ENCODE results near the gene SYDE1.
"Not testable (repeated sequence)": the region's sequence is repeated elsewhere in the genome, so short reads cannot be mapped to it uniquely, and the experiment has no call there.

Gene SYDE1, protein sequence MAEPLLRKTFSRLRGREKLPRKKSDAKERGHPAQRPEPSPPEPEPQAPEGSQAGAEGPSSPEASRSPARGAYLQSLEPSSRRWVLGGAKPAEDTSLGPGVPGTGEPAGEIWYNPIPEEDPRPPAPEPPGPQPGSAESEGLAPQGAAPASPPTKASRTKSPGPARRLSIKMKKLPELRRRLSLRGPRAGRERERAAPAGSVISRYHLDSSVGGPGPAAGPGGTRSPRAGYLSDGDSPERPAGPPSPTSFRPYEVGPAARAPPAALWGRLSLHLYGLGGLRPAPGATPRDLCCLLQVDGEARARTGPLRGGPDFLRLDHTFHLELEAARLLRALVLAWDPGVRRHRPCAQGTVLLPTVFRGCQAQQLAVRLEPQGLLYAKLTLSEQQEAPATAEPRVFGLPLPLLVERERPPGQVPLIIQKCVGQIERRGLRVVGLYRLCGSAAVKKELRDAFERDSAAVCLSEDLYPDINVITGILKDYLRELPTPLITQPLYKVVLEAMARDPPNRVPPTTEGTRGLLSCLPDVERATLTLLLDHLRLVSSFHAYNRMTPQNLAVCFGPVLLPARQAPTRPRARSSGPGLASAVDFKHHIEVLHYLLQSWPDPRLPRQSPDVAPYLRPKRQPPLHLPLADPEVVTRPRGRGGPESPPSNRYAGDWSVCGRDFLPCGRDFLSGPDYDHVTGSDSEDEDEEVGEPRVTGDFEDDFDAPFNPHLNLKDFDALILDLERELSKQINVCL

GRCh38 chr19:15107061-15108010 lies at the start of gene SYDE1:
TSS of gene SYDE1 (plus strand) at chr19:15107401. CDS start at chr19:15107434, 33 bp downstream.
- DNase-seq = no peak

GRCh38 chr19:15062036-15062435 lies 45.2 kb upstream of the SYDE1 start:
- DNase-seq = no peak

GRCh38 chr19:15070386-15070785 lies 36.8 kb upstream of the SYDE1 start:
- DNase-seq = not testable (repeated sequence)

DNA sequence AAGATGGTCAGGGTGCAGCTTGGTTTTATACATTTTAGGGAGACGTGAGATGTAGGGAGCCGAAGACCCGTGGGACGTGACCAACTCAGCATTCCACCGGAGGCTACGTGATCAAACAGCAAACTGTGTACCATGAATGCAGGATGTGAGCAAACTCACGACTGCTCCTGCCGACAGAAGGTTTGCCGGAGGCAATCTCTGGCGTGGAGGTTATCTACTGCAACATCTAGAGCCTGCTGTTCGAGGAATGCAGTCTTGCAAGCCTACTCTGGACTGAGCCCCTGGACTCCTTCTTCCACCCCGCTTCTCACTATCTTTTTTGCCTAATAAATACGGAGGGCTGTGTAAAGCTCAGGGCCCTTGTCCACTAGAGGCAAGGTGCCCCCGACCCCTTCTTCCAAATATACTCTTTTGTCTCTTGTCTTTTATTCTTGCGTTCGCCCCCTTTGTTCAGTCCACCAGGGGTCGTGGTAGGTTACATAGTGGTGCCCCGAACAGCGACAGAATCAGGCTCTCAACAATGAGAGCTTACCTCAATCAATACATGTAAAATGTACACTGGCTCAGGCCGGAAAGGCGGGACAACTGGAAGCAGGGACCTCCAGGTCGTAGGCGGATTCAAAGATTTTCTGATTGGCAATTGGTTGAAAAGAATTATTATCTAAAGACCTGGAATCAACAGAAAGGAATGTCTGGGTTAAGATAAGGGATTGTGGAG lies 34.1 kb upstream of the SYDE1 start:
- no peak for DNase-seq

- no peak for DNase-seq
Measured at GRCh38 chr19:15074371-15074770, 32.8 kb upstream of the SYDE1 start.

DNA sequence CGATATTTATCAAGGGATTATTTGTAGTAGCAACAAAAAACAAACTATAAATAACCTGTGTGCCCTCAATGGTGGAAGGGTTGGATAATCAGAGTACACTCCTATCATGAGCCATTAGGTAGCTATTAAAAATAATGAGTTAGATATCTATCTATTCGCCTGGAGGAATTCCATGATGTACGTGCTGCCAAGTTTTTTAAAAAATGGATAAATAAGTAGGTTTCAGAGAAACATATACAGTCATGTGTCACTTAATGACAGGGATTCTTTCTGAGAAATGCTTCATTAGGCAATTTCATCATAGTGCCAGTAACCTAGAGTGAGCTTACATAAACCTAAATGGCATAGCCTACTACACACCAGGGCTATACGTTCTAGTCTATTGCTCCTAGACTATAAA lies 31.4 kb upstream of the SYDE1 start:
- no peak for DNase-seq

- DNase-seq = not testable (repeated sequence)
Measured at GRCh38 chr19:15080002-15080401, 27.2 kb upstream of the SYDE1 start.

- DNase-seq = no peak
Measured at GRCh38 chr19:15081911-15082310, 25.3 kb upstream of the SYDE1 start, which contains the start of gene OR1I1. TSS of gene OR1I1 (plus strand) at chr19:15082211. CDS start at chr19:15087066, 4,855 bp downstream.

DNA sequence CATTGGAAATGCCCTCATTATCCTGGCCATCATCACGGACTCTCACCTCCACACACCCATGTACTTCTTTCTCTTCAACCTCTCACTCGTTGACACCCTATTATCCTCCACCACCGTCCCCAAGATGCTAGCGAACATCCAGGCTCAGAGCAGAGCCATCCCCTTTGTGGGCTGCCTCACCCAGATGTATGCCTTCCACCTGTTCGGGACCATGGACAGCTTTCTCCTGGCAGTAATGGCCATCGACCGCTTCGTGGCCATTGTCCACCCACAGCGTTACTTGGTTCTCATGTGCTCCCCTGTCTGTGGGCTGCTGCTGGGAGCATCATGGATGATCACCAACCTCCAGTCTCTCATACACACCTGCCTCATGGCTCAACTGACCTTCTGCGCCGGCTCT lies 20.0 kb upstream of the SYDE1 start:
- DNase-seq = no peak

DNA sequence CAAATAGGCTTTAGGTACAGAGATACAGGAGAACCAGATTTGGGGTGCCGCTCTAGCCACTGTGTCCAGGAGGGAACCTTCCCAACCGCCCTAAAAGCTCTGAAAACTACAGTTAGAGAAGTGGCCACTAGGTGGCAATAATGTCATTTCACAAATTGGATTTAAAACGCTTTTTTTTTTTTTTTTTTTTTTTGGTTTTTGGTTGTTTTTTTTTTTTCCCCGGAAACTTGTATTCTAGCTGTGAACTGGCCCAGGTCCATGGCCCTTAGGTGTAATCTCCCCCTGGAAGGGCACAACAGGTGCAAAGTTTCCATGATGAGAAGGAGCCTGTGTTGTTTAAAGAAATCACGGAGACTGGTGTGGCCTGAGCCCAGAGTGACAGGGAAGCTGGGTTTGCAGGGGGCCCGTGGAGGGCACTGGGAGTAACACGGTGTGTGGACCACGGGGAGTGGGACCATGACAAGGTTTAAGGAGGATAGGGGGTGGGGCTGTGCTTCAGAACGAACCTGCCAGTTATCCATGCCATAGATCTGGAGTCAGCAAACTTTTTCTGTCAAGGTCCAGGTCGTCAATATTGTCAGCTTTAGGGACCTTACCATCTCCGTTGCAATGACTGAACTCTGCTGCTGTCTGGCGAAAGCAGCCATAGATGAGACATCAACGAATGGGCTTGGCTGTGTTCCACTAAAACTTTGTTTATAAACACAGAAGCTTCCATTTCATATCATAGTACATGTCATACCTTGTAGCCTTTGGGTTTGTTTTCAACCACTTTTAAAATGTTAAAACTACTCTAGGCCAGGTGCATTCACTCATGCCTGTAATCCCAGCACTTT lies 15.1 kb upstream of the SYDE1 start:
- DNase-seq = peak; percentile 42

DNA sequence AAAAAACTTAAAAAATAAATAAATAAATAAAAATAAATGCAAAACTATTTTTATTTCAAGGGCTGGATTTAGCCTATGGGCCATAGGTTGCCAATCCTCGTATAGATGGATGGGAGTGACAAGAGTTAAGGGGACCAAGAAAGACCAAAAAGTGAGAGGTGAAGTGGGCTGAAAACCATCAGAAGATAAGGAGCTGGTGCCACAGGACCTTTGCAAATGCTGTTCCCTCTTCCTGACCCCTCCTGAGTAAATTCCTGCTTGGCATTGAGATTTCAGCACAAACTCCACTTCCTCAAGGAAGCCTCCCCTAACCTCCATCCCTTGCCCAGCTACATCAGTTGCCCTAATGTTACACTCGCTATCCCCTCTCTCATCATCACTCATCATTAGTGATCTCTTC lies 14.2 kb upstream of the SYDE1 start:
- no peak for DNase-seq

DNA sequence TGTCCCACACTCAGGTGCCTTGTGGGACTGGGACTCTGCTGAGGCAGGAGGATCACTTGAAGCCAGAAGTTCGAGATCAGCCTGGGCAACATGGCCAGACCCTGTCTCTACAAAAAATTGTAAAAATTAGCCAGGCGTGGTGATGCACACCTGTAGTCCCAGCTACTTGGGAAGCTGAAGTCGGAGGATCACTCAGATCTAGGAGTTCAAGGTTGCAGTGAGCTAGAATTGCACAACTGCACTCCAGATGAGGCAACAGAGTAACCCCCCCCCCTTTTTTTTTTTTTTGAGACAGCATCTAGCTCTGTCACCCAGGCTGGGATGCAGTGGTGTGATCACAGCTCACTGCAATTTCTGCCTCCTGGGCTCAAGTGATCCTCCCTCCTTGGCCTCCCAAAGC lies 11.0 kb upstream of the SYDE1 start:
- DNase-seq = no peak

GRCh38 chr19:15097980-15098379 lies 9.2 kb upstream of the SYDE1 start:
- DNase-seq = not testable (repeated sequence)

GRCh38 chr19:15098460-15098859 lies 8.7 kb upstream of the SYDE1 start:
- DNase-seq = no peak

GRCh38 chr19:15099017-15099582 lies 8.1 kb upstream of the SYDE1 start:
- DNase-seq = no peak

DNA sequence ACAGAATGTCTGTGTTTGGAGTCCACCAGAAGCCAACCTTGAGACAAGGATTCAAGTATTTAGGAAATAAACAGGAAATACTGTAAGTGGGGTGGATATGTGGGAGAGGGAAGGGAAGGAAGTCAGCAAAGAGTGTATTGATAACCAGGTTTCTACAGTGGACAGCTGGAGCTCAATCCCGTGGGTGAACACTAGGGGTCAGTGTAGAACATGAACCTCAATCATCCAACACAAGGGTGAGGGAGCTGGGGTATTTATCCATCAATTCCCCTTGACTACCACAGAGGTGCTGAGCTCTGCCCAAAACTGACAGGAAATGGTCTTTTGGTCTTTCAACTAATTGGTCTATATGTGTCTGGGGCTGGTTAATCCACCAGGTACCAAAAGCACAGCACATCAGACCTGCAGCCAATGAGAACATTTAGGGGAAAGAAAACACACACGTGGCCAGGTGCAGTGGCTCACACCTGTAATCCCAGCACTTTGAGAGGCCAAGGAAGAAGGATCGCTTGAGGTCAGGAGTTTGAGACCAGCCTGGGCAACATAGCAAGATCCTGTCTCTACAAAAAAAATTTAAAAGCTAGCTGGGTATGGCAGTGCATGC lies 5.6 kb upstream of the SYDE1 start:
- no peak for DNase-seq

DNA sequence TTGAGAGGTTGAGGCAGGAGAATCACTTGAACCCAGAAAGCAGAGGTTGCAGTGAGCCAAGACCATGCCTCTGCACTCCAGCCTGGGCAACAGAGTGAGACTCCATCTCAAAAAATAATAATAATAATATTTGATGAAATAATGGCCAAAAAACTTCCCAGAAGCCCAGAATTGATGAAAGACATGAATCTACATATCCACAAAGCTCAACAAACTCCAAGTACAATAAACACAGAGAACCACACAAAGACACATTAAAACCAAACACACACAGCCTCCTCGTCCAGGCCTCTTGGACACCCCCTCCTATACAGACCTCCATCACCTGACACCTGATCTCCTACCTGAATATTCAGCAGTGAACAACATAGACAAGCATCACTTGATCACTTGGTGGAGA lies 3.2 kb upstream of the SYDE1 start:
- no peak for DNase-seq

DNA sequence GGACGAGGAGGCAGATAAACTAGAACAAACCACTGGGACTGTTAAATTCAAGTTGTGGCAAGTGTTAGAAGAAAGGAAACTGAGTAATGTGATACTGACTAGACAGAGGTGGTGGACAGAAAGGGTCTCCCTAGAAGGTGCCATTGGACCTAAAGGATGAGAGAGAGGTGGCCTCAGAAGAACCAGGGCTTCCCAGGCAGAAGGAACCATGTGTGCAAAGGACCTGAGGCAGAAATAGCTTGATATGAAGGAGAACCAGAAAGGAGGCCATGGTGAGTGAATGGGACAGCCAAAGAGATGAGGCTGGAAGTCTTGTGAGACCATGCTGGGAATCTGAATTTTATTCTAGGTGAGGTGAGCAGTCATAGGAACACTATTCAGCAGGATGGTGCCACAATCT lies 2.8 kb upstream of the SYDE1 start:
- DNase-seq = no peak

DNA sequence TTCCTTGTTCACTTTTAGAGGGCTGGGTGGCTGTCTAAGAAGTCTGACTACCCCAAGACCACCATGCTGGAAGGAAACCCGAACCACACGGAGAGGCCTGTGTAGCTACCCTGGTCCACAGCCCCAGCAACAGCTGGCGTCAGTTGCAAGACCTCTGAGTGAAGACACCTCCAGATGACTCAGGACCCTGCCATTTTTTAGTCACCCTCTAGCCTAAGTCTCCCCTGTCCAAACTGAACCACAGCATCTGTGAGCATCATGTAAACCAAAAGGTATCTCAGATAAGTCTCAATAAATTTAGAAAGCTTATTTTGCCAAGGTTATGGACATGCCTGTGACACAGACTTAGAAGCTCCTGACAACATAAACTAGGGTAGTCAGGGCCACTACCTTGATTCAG lies 2.2 kb upstream of the SYDE1 start:
- DNase-seq = no peak

- no peak for DNase-seq
Measured at GRCh38 chr19:15108145-15108844, 1.1 kb downstream of the SYDE1 start.

Measured in NCI-H1417 treated with DMSO at 0.1 percent for 48 hours (cell line).